HepG2 (cell line): ENCODE data around the gene GLDN. TPM values are rescaled to one million over a fixed set of nuclear protein-coding genes. Genes with fewer than 3 reads are reported as not detected.

Source experiments
- ATAC-seq: fragments of 200-7000 bp; cut with Tn5 transposase; 3 replicates; pipeline ENCODE4 v1.9.1; 2020; ENCODE audit warnings: mild to moderate bottlenecking, moderate library complexity
- BruUV-seq: library from RNA; stranded (reverse); fragments of 400-500 nt; replicated peaks from 2 replicates; lab custom pipeline; 2021; lab: Mats Ljungman, UMichigan
- CTCF ChIA-PET: fragments of 300-600 bp; formaldehyde crosslinking; extraction: SDS; loops from one replicate; lab custom pipeline; 2021; ENCODE audit warnings: low total read pairs, inconsistent platforms, low intra/inter-chr PET ratio; lab: Yijun Ruan, JAX
- POLR2A ChIA-PET: fragments of 350-600 bp; sonication (Branson Sonifier 250); formaldehyde crosslinking; loops from one replicate; lab custom pipeline; 2020; ENCODE audit warnings: antibody characterized with exemption, inconsistent platforms; lab: Yijun Ruan, JAX
- DNase-seq: peaks from one replicate; pipeline ENCODE4 v3.0.0-alpha.2; 2015; ENCODE audit warnings: low spot score
- FAIRE-seq: peaks from 3 replicates; lab custom pipeline; 2011; peaks lifted over from hg19 to GRCh38; lab: Jason Lieb, UNC
- H2AFZ ChIP-seq: one replicate; pipeline ENCODE4 v1.6.1; 2011; ENCODE audit warnings: low read length, inconsistent platforms
- H3K27ac ChIP-seq: fragments of 300-600 bp; 3 replicates; pipeline ENCODE4 v1.8.0; 2011; ENCODE audit warnings: mixed run types, mild to moderate bottlenecking, mixed read lengths, low read length, inconsistent platforms; ENCODE audit not compliant: insufficient read depth; ENCODE audit errors: extremely low read length
- H3K27me3 ChIP-seq, 2 experiments: fragments of 200-600 bp in 1 of 2; 2 replicates in 1 of 2; 3 replicates in 1 of 2; pipeline versions ENCODE4 v1.6.0 to v1.8.0; 2011; ENCODE audit warnings: low read length in 2 of 2, mild to moderate bottlenecking in 2 of 2, moderate library complexity in 2 of 2, inconsistent platforms in 1 of 2; ENCODE audit not compliant: insufficient read depth in 2 of 2, control insufficient read depth in 1 of 2
- H3K36me3 ChIP-seq, 2 experiments: fragments of 200-600 bp in 1 of 2; replicated peaks in 1 of 2; 2 replicates in 1 of 2; 3 replicates in 1 of 2; pipeline versions ENCODE4 v1.5.1 to v1.8.0; 2011; ENCODE audit warnings: low read length in 2 of 2, inconsistent platforms in 1 of 2; ENCODE audit not compliant: insufficient read depth in 2 of 2, control insufficient read depth in 1 of 2
- H3K4me1 ChIP-seq: 2 replicates; pipeline ENCODE4 v1.5.1; 2012; ENCODE audit warnings: low read length, inconsistent platforms; ENCODE audit not compliant: insufficient read depth
- H3K4me2 ChIP-seq: 2 replicates; pipeline ENCODE4 v1.6.0; 2011; ENCODE audit warnings: low read depth, low read length, inconsistent platforms
- H3K4me3 ChIP-seq, 3 experiments: fragments of 200-600 bp in 1 of 3; sonication (generic), shearing (Covaris generic) in 1 of 3; replicated peaks in 1 of 3; 2 replicates each; pipeline ENCODE4 v1.5.1; 2011 to 2016; ENCODE audit warnings: low read length in 3 of 3, inconsistent platforms in 2 of 3, low read depth in 2 of 3, mild to moderate bottlenecking in 2 of 3, control low read depth in 1 of 3, mixed read lengths in 1 of 3; ENCODE audit not compliant: insufficient read depth in 1 of 3
- H3K79me2 ChIP-seq: one replicate; pipeline ENCODE4 v1.6.1; 2011; ENCODE audit warnings: low read length, inconsistent platforms; ENCODE audit not compliant: insufficient read depth
- H3K9ac ChIP-seq: 2 replicates; pipeline ENCODE4 v1.6.0; 2011; ENCODE audit warnings: mild to moderate bottlenecking, low read depth, low read length, inconsistent platforms; ENCODE audit not compliant: insufficient read depth
- H3K9me3 ChIP-seq: 2 replicates; pipeline ENCODE4 v1.5.1; 2012; ENCODE audit warnings: mild to moderate bottlenecking, low read length
- H4K20me1 ChIP-seq: 2 replicates; pipeline ENCODE4 v1.6.0; 2011; ENCODE audit warnings: inconsistent platforms, mild to moderate bottlenecking, low read length, moderate library complexity; ENCODE audit not compliant: insufficient read depth
- ARID2 ChIP-seq: sonication (generic); formaldehyde crosslinking; IDR thresholded peaks from 2 replicates; pipeline ENCODE4 v1.8.1; 2022; ENCODE audit warnings: mild to moderate bottlenecking, missing genetic modification reagents, borderline replicate concordance
- CENPBD1 ChIP-seq: sonication (generic); formaldehyde crosslinking; IDR thresholded peaks from 2 replicates; pipeline ENCODE4 v1.8.0; 2022; ENCODE audit warnings: missing genetic modification reagents, low read depth, mild to moderate bottlenecking, borderline replicate concordance
- FIP1L1 ChIP-seq: fragments of 200-400 bp; formaldehyde crosslinking; IDR thresholded peaks from 2 replicates; pipeline ENCODE4 v1.6.1; 2018; ENCODE audit warnings: low read depth, mild to moderate bottlenecking, low read length, moderate library complexity, borderline replicate concordance; ENCODE audit not compliant: insufficient read depth
- HNRNPH1 ChIP-seq: fragments of 200-400 bp; formaldehyde crosslinking; optimal IDR thresholded peaks from 2 replicates; pipeline ENCODE3; 2017; ENCODE audit warnings: mild to moderate bottlenecking, low read depth, low read length
- MYPOP ChIP-seq: sonication (generic); formaldehyde crosslinking; IDR thresholded peaks from 2 replicates; pipeline ENCODE4 v1.8.1; 2023; ENCODE audit warnings: mild to moderate bottlenecking, moderate library complexity, missing genetic modification reagents
- SNAPC4 ChIP-seq: sonication (generic); formaldehyde crosslinking; IDR thresholded peaks from 2 replicates; pipeline ENCODE4 v1.4.0; 2020; ENCODE audit warnings: mild to moderate bottlenecking, missing genetic modification reagents
- ZNF256 ChIP-seq: sonication (generic); formaldehyde crosslinking; conservative IDR thresholded peaks from 2 replicates; pipeline ENCODE4 v1.4.0; 2020; ENCODE audit warnings: missing genetic modification reagents
- ZNF354B ChIP-seq: sonication (generic); formaldehyde crosslinking; IDR thresholded peaks from 2 replicates; pipeline ENCODE4 v1.8.0; 2022; ENCODE audit warnings: mild to moderate bottlenecking, missing genetic modification reagents
- ZNF512B ChIP-seq: sonication (generic); formaldehyde crosslinking; IDR thresholded peaks from 2 replicates; pipeline ENCODE4 v1.5.1; 2020; ENCODE audit warnings: missing genetic modification reagents, mild to moderate bottlenecking, borderline replicate concordance
- WGBS: methylation state at CpG from one replicate; pipeline ENCODE4 v1.1.6; 2017; ENCODE audit warnings: low lambda C conversion rate; 5-methylcytosine and 5-hydroxymethylcytosine counted together
- in situ Hi-C: cut with HindIII; loops from 2 replicates; pipeline ENCODE4 v1.10.0; 2017; ENCODE audit warnings: low pct_unique_long_range_greater_than_20kb; ENCODE audit not compliant: extremely low pct_ligation_motif_present
- intact Hi-C: fragments of 100-400 bp; cut with micrococcal nuclease; formaldehyde crosslinking; loops from one replicate; pipeline ENCODE4 v1.10.0; 2022; ENCODE audit not compliant: unreplicated experiment
- polyA plus RNA-seq, 8 experiments: library from polyadenylated mRNA; depleted of rRNA in 3 of 8; stranded (reverse) in 7 of 8; unstranded in 1 of 8; fragments of >200 nt; fragmentation: Illumina TruSeq in 4 of 8; extraction: Trizol in 4 of 8; gene quantifications; 2 replicates each; pipeline versions ENCODE4 v1.2.1 to v1.2.3, GENCODE V29; 2011 to 2016; ENCODE audit warnings: low read depth in 4 of 8, missing spikeins in 1 of 8, mixed read lengths in 1 of 8; ENCODE audit not compliant: insufficient read depth in 1 of 8
- total RNA-seq, 5 experiments: library from RNA; depleted of rRNA; stranded (reverse); fragments of >200 nt; fragmentation: Illumina TruSeq; extraction: Trizol; gene quantifications; 2 replicates each; pipeline ENCODE4 v1.2.3, GENCODE V29; 2016; ENCODE audit warnings: low read depth in 1 of 5

Gene GLDN
- total and polyA plus RNA-seq, 2 of the 13 experiments (the other 11 are each of a cell fraction or from before 2014, with no cell fraction given), result 0.86 to 1.0 TPM

GRCh38 chr15:51342227-51342999 is 958 bp downstream of the GLDN start:
- Histone ChIP-seq H3K4me3 (peak overlapping the region in 2 of 3 experiments; percentile 20 to 55; a peak in 2 of 6 replicates), H3K9ac (no peak overlapping the region), H3K4me1 (peaks cover 3% of the 10 kb centered on the region; the same call in 1 of the 2 replicates), H3K36me3 (no peaks in the 10 kb centered on the region), H3K27ac (no peak overlapping the region), H3K27me3 (peaks cover 5 to 38% of the 10 kb centered on the region in 2 experiments; a peak in 3 of 5 replicates), H4K20me1 (no peaks in the 10 kb centered on the region), H2AFZ (no peak overlapping the region), H3K9me3 (no peaks in the 10 kb centered on the region), H3K4me2 (peak overlapping the region; percentile 54; the same call in 1 of the 2 replicates), H3K79me2 (no peaks in the 10 kb centered on the region)
- 86% methylated on average over 16 of the region's 16 CpGs for WGBS
- intact Hi-C loops, result no loop called here
- POLR2A ChIA-PET, result no interaction called here
- no peak for ATAC-seq
- no peak for FAIRE-seq
- in situ Hi-C loops, result no loop called here
- no peak for DNase-seq
- no TSS peak for BruUV-seq
- CTCF ChIA-PET, result no interaction called here
- TF ChIP-seq CENPBD1, result no peak
- no peak for TF ChIP-seq HNRNPH1
- no peak for TF ChIP-seq FIP1L1
- no peak for TF ChIP-seq ZNF512B (CRISPR knock-in tag)
- TF ChIP-seq SNAPC4 (CRISPR knock-in tag), result no peak
- no peak for TF ChIP-seq ARID2
- no peak for TF ChIP-seq ZNF354B (CRISPR knock-in tag)
- no peak for TF ChIP-seq MYPOP (CRISPR knock-in tag)
- no peak for TF ChIP-seq ZNF256 (CRISPR knock-in tag)
